Uterus (tissue), 2 donors: Measurements from ENCODE around the gene RPLP1.

Experiments used
- CTCF ChIP-seq, 4 experiments: fragments of 200-600 bp in 2 of 4; fragments of 450-650 bp in 2 of 4; sonication (generic) in 2 of 4; IDR thresholded peaks; one replicate each; pipeline ENCODE4 v1.5.1; 2016 to 2019; ENCODE audit warnings: antibody characterized with exemption in 4 of 4, mild to moderate bottlenecking in 2 of 4, moderate library complexity in 1 of 4
- POLR2A ChIP-seq, 2 donors: fragments of 450-650 bp; IDR thresholded peaks; one replicate each; pipeline ENCODE4 v1.6.1; 2016; ENCODE audit warnings: antibody characterized with exemption in 2 of 2, mild to moderate bottlenecking in 1 of 2, moderate library complexity in 1 of 2

- TF ChIP-seq POLR2A (IDR thresholded peaks at IDR 0.05) (no peak), CTCF (IDR thresholded peaks at IDR 0.05) (no peak)
Observed at GRCh38 chr15:69466733-69467132, 14.1 kb downstream of the RPLP1 start.
